Measurements from ENCODE around the gene CD177.
"Not testable (repeated sequence)": the region's sequence is repeated elsewhere in the genome, so short reads cannot be mapped to it uniquely, and the experiment has no call there.

CD177 gene, protein sequence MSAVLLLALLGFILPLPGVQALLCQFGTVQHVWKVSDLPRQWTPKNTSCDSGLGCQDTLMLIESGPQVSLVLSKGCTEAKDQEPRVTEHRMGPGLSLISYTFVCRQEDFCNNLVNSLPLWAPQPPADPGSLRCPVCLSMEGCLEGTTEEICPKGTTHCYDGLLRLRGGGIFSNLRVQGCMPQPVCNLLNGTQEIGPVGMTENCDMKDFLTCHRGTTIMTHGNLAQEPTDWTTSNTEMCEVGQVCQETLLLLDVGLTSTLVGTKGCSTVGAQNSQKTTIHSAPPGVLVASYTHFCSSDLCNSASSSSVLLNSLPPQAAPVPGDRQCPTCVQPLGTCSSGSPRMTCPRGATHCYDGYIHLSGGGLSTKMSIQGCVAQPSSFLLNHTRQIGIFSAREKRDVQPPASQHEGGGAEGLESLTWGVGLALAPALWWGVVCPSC

GRCh38 chr19:43353606-43354304 lies at the start of gene CD177:
CD177 (plus strand) TSS chr19:43353686; CDS start chr19:43353715, 29 bp downstream.
- no peak for DNase-seq

DNA sequence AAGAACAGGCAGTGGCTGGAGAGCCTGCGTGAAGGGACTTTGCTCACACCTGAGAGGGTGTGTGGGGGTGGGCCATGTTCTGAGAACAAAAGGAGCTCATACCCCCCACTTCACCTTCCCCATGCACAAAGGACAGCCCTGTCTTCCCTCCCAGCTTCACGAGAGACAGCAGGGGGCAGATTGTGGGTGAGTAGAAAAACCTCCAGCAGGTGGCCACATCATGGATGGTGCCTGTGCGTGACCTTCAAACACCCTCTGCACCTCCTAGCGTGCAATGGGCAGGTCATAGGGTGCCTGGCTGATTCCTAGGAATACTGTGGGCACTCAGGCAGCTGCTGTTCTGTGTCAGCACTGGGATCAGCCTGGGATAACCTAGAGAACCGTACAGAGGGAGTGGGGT lies 47.8 kb upstream of the CD177 start:
- DNase-seq: no peak

GRCh38 chr19:43306097-43306496 lies 47.4 kb upstream of the CD177 start:
- DNase-seq: no peak

DNA sequence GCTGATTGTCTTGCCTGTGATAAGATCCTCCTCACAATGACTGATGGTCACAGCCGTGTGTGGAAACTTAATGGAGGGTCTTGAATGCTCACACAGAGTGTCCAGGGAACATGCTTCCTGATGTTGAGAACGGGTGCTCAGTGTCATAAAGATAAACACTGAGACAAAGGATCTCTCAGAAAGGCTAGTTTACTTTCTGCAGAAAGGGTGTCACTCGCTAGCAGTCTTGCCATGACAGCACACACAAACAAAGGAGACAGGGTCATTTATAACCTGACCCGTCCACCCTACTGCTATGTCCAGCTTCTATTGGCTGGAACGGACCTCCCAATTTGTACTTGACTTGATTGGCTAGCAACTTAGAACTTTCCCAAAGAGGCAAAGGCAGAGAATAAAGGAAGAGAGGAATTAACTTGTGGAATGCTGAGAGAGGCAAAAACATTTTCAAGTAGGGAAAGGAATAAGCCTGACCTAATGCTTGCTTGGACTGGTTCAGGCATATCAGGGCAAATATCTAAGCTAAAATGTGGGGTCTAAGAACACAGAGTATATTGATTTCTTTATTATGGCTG lies 45.2 kb upstream of the CD177 start:
- no peak for DNase-seq

DNA sequence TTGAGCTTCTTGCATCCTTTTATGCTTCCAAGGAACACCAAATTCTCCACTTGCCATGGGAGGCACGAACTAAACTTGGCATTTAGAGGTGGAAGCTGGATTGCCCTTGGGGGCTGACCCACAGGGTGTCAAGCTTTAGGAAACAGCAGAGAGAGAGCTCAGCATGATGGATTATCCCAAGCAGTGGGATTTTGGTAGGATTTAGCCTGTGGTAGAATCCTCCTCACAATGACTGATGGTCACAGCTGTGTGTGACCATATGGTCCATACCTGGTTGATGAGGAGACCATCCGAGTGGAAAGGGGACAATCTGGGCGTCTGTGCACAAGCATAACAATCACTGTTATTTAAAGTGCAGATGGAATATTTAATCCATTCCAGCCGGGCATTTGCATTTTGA lies 44.0 kb upstream of the CD177 start:
- DNase-seq: peak in 1 of 14 donors; percentile 14

DNA sequence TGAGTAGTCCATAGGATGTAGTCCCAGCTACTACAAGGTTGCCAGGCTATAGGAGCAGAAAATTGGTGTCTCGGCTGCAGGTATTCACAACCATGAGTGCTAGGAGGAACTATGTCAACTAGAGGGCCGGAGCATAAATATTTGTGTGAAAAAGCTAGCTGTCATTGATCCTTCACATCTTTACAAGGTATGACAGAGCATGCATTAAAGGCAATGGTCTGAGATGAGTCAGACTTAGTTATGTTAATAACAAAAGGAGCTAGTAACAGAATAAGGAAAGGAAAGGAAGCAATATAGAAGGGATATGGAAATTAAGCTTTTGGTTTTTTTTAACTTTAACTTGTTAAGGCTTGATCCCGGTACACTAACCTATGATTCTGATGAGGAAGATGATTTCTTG lies 43.3 kb upstream of the CD177 start:
- no peak for DNase-seq

DNA sequence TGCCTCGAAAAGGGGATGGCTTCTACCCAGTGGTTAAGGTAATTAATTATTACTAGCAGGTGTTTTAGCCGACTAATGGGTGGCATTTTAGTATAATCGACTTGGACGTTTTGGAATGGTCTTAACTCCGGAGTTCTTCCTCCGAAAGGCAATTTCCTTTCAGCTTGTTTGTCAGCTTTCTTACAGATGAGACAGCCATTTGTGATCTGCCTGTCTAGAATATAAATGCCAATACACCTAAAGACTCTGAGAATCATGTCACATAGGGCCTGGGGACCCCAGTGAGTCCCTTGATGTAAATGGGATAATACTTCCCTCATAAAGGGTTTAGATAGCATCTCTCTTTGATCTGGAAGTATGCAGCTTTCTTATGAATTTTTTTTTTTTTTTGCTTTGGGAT lies 42.2 kb upstream of the CD177 start:
- DNase-seq: no peak

DNA sequence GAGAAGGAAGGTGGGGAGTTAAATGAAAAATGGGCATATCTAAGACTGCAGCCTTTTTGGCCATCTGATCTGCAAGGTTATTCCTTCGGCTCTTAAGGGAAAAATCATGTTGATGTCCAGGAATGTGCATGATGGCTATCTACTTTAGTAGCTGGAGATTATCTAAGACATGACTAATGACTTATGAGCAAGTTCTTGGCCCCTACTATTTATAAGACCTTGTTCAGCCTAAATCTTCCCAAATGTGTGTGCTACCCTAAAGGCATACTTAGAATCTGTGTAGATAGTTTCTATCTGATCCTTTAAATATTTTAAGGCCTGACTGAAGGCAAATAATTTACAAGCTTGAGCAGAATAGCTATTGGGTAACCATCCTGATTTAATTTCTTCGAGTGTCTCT lies 41.8 kb upstream of the CD177 start:
- DNase-seq: no peak

DNA sequence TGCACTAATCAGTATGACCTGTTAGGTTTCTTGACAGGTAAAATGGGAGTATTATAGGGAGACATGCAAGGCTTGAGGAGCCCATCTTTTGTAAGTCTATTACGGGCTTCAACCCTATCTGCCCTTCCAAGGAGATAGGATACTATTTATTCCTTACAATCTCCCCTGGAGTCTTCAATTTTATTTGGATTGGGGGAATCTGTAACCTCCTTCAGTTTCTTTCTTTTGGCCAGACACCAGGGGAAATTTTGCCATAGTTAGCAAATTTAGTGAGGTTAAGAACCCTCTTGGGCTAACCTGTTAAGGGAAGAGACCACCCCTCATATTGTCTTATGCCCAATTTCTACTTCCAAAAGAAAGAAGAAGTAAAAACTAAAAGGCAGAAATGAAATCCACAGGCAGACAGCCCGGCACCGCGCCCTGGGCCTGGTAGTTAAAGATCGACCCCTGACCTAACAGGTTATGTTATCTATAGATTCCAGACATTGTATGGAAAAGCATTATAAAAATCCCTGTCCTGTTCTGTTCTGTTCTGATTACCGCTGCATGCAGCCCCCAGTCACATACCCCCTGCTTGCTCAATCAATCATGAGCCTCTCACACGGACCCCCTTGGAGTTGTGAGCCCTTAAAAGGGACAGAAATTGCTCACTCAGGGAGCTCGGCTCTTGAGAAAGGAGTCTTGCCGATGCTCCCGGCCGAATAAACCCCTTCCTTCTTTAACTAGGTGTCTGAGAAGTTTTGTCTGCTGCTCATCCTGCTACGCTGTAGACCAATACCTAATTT lies 39.6 kb upstream of the CD177 start:
- no peak for DNase-seq

GRCh38 chr19:43315851-43316250 lies 37.6 kb upstream of the CD177 start:
- DNase-seq: no peak

DNA sequence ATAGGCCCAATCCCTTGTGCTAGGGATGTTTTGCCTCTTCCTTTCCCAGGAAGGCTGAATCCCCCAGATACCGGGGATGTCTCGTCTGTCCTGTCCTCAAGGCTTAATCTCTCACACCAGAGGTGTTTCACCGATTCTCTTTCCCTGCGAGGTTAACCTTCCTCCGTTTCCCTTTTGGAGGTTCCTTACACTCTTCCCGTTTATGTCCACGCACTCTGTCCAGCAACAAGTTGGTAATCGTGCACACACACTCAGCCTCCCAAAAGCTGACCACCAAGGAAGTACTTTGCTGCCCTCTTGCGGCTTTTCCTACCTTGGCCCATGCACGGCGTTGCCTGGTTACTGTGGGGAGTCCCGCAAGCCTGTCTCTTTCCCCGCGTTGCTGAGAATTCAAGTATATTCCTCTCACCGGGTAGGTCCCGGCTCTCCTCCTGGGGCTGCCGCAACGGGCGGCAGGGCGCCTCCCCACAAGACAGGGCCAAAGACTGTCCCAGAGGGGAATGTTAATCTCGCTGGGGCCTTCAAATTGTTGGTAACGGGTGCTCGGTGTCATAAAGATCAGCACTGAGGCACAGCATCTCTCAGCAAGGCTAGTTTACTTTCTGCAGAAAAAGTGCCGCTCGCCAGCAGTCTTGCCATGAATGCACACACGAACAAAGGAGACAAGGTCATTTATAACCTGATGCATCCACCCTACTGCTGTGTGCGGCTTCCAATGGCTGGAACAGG lies 36.7 kb upstream of the CD177 start:
- no peak for DNase-seq

- DNase-seq: no peak
Measured at GRCh38 chr19:43318203-43318602, 35.3 kb upstream of the CD177 start.

- DNase-seq: no peak
Measured at GRCh38 chr19:43318796-43319314, 34.6 kb upstream of the CD177 start.

DNA sequence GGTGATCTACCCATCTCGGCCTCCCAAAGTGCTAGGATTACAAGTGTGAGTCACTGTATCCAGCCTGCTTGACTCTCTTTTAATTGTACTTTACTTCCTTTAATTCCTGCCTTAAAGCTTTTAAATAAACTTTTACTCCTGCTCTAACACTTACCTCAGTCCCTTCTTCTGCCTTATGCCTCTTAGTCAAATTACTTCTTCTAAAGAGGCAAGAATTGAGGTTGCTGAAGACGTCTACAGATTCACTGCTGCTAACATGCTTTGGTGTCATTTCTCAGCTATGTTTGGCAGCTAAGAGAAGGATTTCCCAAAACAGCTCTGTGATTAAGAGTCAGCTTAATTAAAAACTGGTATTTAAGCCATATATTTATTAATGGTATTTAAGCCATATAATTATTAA lies 32.9 kb upstream of the CD177 start:
- DNase-seq: no peak

DNA sequence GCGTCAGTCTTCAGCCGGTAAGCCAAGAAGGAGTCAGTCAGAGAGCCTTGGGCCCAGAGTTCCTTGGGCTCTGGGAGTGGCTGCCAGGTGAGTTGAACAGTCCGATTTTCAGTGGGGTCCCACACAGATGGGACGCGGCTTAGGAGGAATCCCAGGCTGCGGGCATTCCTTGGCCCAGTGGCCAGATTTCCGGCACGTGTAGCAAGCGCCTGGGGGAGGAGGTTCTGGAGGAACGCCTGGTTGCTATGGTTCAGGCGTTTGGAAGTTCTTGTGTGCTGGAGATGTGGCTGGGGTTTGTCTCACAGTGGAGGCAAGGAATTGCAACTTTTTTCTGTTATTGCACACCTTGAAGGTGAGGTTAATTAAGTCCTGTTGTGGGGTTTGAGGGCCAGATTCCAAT lies 26.7 kb upstream of the CD177 start:
- DNase-seq: not testable (repeated sequence)

GRCh38 chr19:43328561-43328960 lies 24.9 kb upstream of the CD177 start:
- not testable (repeated sequence) for DNase-seq

- not testable (repeated sequence) for DNase-seq
Measured at GRCh38 chr19:43329049-43329448, 24.4 kb upstream of the CD177 start.

DNA sequence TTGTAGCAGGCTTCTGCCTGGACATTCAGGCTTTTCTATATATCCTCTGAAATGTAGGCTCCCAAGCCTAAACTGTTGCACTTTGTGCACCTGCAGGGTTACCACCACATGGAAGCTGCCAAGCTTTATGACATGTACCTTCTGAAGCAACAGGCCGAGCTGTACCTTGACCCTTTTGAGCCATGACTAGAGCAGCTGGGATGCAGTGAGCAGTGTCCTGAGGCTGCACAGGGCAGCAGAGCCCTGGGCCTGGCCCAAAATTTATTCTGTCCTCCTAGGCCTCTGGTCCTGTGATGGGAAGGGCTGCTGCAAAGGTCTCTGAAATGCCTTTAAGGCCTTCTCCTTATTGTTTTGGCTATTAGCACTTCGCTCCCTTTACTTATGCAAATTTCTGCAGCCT lies 23.5 kb upstream of the CD177 start:
- DNase-seq: no peak

DNA sequence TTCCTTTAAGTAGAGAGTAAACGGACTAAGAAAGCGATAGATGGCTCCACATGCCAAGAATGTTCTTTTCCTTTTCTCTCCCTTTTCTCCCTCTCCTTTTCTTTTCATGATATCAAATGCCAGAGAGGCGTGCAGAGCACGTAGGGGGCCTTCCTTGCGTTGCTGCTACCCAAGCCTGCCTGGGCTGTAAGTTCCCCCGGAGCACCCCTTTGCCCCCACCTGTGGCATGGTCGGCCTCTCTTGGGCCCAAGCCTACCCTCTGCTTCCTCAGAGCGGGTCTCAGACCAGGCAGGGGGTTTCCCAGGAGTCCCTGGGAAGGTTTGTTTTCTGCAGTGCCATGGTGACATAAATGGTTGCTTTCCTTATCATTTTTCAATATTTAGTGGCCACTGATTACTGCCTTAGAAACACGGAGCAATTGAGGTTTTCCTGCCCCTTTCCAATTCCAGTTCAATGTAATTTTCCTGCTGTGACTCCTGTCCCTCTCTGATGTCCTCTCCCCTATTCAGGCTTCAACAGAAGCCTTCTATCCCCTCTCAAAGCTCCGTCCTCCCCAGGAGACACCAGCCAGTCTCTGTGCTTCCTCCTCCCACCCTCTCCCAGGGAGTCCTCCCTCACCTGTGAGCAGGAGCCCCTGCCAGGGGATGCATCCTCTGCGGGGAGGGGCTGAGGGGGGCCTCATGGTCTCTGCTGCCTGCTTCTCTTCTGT lies 22.6 kb upstream of the CD177 start:
- no peak for DNase-seq

- no peak for DNase-seq
Measured at GRCh38 chr19:43331435-43332010, 22.0 kb upstream of the CD177 start.

Measured in C1 segment of cervical spinal cord (tissue), 14 donors.